Adipocyte (in vitro differentiated cells): ENCODE results near the gene ARVCF.
A peak's percentile ranks its signal among the peaks of the same experiment; 100 is the strongest.

ENCODE experiments used
- DNase-seq: peaks from one replicate; pipeline ENCODE4 v3.0.0-alpha.2; 2015; ENCODE audit warnings: low read depth
- H3K27me3 ChIP-seq: replicated peaks from 2 replicates; pipeline ENCODE4 v1.7.0; 2013; ENCODE audit warnings: mild to moderate bottlenecking, low read length, moderate library complexity; ENCODE audit not compliant: control insufficient read depth, insufficient read depth
- H3K36me3 ChIP-seq: 2 replicates; pipeline ENCODE4 v1.7.0; 2013; ENCODE audit warnings: low read length, mild to moderate bottlenecking, moderate library complexity; ENCODE audit not compliant: control insufficient read depth, insufficient read depth, severe bottlenecking
- H3K4me1 ChIP-seq: 2 replicates; pipeline ENCODE4 v1.7.0; 2013; ENCODE audit warnings: mild to moderate bottlenecking, low read length, moderate library complexity; ENCODE audit not compliant: control insufficient read depth, insufficient read depth
- H3K4me3 ChIP-seq: 2 replicates; pipeline ENCODE4 v1.7.0; 2013; ENCODE audit warnings: mild to moderate bottlenecking, low read length, moderate library complexity
- H3K9ac ChIP-seq: 2 replicates; pipeline ENCODE4 v1.7.0; 2013; ENCODE audit warnings: mild to moderate bottlenecking, low read length, moderate library complexity
- H3K9me3 ChIP-seq: 2 replicates; pipeline ENCODE4 v1.7.0; 2013; ENCODE audit warnings: mild to moderate bottlenecking, low read length, moderate library complexity; ENCODE audit not compliant: control insufficient read depth

The ARVCF gene

GRCh38 chr22:19961868-19962245 lies 54.8 kb downstream of the ARVCF start:
- peaks cover 28% of the 10 kb centered on the region for H3K4me1 ChIP-seq
- H3K27me3 ChIP-seq: no peaks in the 10 kb centered on the region
- no peak overlapping the region for H3K9ac ChIP-seq
- no peak overlapping the region for H3K4me3 ChIP-seq
- H3K9me3 ChIP-seq: no peaks in the 10 kb centered on the region
- DNase-seq: no peak
- H3K36me3 ChIP-seq: peaks cover 8% of the 10 kb centered on the region

- no peak for DNase-seq
- no peak overlapping the region for H3K4me3 ChIP-seq
- no peaks in the 10 kb centered on the region for H3K9me3 ChIP-seq
These were observed 55.4 kb downstream of the ARVCF start for GRCh38 chr22:19961201-19961580.

GRCh38 chr22:19960491-19961200 lies 56.0 kb downstream of the ARVCF start:
- H3K4me1 ChIP-seq: peaks cover 25% of the 10 kb centered on the region
- no peak overlapping the region for H3K4me3 ChIP-seq
- peaks cover 7% of the 10 kb centered on the region for H3K36me3 ChIP-seq
- DNase-seq: no peak
- no peak overlapping the region for H3K9ac ChIP-seq
- no peaks in the 10 kb centered on the region for H3K27me3 ChIP-seq
- no peaks in the 10 kb centered on the region for H3K9me3 ChIP-seq

More at GRCh38 chr22:19961201-19961580, 55.4 kb downstream of the ARVCF start:
- peaks cover 28% of the 10 kb centered on the region for H3K4me1 ChIP-seq
- H3K27me3 ChIP-seq: no peaks in the 10 kb centered on the region
- peaks cover 7% of the 10 kb centered on the region for H3K36me3 ChIP-seq
- no peak overlapping the region for H3K9ac ChIP-seq

DNA sequence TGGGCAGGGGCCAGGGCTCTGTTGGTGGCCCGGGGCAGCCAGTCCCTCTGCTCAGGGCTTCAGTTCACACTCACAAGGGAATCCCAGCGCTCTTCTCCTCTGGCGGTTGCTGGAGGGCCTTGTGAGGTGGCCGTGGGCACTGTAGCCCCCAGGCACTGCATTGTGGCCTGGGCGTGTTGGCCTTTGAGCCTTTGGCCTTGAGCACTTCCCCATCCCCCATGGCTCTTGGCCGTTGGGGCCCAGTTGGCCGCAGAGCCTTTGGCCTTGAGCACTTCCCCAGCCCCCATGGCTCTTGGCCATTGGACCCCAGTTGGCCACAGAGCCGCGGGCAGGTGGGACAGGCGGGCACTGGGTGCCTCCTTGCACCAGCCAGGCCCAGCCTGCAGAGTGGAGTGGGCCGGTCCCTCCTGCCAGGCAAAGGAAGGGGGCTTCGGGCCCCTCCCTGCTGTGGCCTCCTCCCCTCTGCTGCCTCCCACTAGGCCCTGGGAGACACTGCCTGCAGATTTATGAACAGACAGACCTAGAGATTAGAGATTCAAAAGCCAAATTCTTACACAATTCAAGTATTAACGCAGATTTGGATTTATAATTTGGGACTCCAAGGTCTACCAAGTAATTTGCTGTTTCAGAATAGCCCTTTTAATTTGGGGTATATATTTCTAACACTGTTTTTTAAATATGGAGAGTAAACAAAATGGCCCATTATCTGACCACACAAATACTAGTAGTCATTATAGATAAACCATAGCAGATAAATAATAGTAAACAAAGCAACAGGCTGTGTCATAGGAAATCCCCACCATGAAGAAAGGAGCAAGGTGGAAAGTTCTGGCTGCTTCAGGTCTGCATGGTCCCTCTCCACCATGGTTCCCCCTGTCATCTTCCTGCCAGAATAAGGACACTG lies 56.8 kb downstream of the ARVCF start:
- DNase-seq: no peak
- Histone ChIP-seq H3K4me1 (peaks cover 25% of the 10 kb centered on the region), H3K9ac (no peak overlapping the region), H3K36me3 (peaks cover 5% of the 10 kb centered on the region), H3K9me3 (no peaks in the 10 kb centered on the region), H3K27me3 (no peaks in the 10 kb centered on the region), H3K4me3 (no peak overlapping the region)

GRCh38 chr22:19959043-19959586 lies 57.5 kb downstream of the ARVCF start:
- Histone ChIP-seq H3K36me3 (no peaks in the 10 kb centered on the region), H3K9ac (peak overlapping the region; percentile 50), H3K4me1 (peaks cover 25% of the 10 kb centered on the region), H3K4me3 (peak overlapping the region; percentile 63), H3K27me3 (no peaks in the 10 kb centered on the region), H3K9me3 (no peaks in the 10 kb centered on the region)
- DNase-seq: peak; percentile 52

GRCh38 chr22:19958083-19959042 lies 58.3 kb downstream of the ARVCF start:
- Histone ChIP-seq H3K9me3 (no peaks in the 10 kb centered on the region), H3K4me3 (peak overlapping the region; percentile 63), H3K27me3 (no peaks in the 10 kb centered on the region), H3K36me3 (no peaks in the 10 kb centered on the region), H3K9ac (peak overlapping the region; percentile 50), H3K4me1 (peaks cover 28% of the 10 kb centered on the region)
- DNase-seq: peak; percentile 54

- Histone ChIP-seq H3K4me1 (peaks cover 27% of the 10 kb centered on the region), H3K9me3 (no peaks in the 10 kb centered on the region), H3K36me3 (no peaks in the 10 kb centered on the region), H3K4me3 (no peak overlapping the region), H3K9ac (no peak overlapping the region), H3K27me3 (no peaks in the 10 kb centered on the region)
- no peak for DNase-seq
These were observed 59.2 kb downstream of the ARVCF start for GRCh38 chr22:19957445-19957844.

GRCh38 chr22:19955241-19956128 lies 61.1 kb downstream of the ARVCF start:
- no peaks in the 10 kb centered on the region for H3K9me3 ChIP-seq
- no peaks in the 10 kb centered on the region for H3K27me3 ChIP-seq
- H3K4me1 ChIP-seq: peaks cover 26% of the 10 kb centered on the region
- peaks cover 6% of the 10 kb centered on the region for H3K36me3 ChIP-seq
- no peak overlapping the region for H3K9ac ChIP-seq
- no peak for DNase-seq
- no peak overlapping the region for H3K4me3 ChIP-seq

DNA sequence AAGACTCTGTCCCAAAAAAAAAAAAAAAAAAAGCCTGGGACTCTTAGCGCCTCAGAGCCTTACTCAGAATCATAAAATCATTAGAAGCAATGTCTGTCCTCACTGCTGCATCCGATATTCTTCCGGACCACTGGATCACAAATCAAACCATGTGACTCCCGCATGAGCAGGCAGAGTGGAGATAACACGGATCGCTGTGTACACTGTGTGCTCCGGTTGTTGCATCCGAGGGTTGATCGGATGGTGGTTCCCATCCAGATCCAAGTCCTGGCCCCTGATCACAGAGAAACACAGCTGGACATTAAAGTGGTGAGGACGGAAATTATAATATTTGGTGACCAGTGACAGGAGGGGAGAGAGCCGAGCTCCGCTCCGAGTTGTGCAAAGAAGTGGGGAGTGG lies 65.3 kb downstream of the ARVCF start:
- Histone ChIP-seq H3K4me1 (peaks cover 32% of the 10 kb centered on the region), H3K9me3 (no peaks in the 10 kb centered on the region), H3K36me3 (peaks cover 6% of the 10 kb centered on the region), H3K4me3 (no peak overlapping the region), H3K27me3 (no peaks in the 10 kb centered on the region), H3K9ac (no peak overlapping the region)
- no peak for DNase-seq
